Erythroblast (primary cell): Measurements from ENCODE around the gene OBSCN.
"Not testable (repeated sequence)": the region's sequence is repeated elsewhere in the genome, so short reads cannot be mapped to it uniquely, and the experiment has no call there.

Source experiments
- DNase-seq, 2 experiments: peaks; one replicate each; lab custom pipeline; 2025; lab: John Stamatoyannopoulos, UW
- GATA1 ChIP-seq: IDR thresholded peaks from 2 replicates; pipeline ENCODE4 v1.6.1; 2011; ENCODE audit warnings: low read depth, mild to moderate bottlenecking, control low read depth, low read length, moderate library complexity
- POLR2A ChIP-seq: IDR thresholded peaks from 2 replicates; pipeline ENCODE4 v1.6.1; 2011; ENCODE audit warnings: mild to moderate bottlenecking, low read length

The OBSCN gene

DNA sequence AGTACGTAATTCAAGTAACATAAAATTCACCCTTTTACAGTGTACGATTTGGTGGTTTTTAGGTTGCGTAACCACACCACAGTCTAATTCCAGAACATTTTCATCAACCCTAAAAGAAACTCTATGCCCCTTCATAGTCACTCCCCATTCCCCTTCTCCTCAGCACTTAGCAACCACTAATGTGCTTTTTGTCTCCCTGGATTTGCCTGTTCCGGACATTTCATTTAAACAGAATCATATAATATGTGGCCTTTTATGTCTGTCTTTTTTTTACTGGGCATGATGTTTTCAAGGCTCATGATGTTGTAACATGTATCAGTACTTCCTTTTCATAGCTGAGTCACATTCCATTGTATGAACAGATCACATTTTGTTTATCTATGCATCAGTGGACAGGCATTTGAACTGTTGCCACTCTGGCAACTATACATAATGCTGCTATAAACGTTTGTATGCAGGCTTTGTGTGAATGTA lies 20.8 kb downstream of the OBSCN start:
- TF ChIP-seq POLR2A (no peak), GATA1 (no peak)
- DNase-seq = no peak

DNA sequence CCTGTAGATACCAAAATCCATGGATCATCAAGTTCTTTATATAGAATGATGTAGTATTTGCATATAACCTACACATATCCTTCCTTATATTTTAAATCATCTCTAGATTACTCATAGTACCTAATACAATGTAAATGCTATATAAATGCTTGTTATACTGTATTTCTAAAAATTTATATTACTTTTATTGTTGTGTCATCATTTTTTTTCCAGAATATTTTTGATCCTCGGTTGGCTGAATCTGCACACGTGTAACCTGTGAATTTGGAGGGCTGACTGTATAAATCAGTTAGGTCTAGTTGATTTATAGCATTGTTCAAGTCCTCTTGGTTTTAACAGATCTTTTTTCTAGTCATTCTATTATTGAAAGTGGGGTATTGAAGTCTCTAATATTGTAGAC lies 23.3 kb downstream of the OBSCN start:
- TF ChIP-seq GATA1 = no peak
- TF ChIP-seq POLR2A = no peak
- DNase-seq = no peak

DNA sequence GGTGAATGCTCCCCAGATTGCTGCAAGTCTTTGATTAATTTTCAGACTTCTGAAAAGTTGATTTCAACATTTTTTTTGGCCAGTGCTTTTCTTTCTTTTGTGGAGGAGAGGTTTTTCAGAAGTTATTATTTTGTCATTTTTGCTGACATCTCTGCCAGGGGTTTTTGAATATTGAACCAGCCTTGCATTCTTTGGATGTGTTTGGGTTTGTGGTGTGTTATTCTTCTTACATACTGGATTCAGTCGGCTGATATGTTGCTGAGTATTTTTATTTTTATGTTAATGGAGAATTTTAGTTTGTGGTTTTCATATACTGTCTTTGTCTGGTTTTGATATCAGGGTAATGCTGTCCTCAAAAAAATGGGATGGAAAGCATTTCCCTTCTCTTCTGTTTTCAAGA lies 25.3 kb downstream of the OBSCN start:
- no peak for DNase-seq
- TF ChIP-seq GATA1 (no peak), POLR2A (no peak)

DNA sequence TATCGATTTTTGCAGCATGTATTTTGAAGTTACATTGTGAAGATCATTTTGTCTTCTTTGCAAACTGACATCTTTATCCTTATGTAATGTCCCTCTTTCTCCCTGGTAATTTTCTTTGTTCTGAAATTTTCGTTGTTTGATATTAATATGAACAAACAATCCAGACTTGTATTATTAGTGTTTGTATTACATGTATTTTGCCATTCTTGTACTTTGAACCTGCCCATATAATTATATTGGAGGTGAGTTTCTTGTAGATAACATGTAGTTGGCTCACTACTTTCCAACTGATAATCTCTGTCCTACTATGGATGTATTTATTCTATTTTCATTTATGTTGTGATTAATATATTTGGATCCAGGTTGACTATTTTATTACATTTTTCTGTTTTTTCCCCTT lies 27.1 kb downstream of the OBSCN start:
- TF ChIP-seq GATA1 = no peak
- TF ChIP-seq POLR2A = no peak
- no peak for DNase-seq

- DNase-seq = peak; percentile 52 to 57
- no peak for TF ChIP-seq GATA1
- TF ChIP-seq POLR2A = no peak
Measured at GRCh38 chr1:228236744-228237143, 28.9 kb downstream of the OBSCN start.

DNA sequence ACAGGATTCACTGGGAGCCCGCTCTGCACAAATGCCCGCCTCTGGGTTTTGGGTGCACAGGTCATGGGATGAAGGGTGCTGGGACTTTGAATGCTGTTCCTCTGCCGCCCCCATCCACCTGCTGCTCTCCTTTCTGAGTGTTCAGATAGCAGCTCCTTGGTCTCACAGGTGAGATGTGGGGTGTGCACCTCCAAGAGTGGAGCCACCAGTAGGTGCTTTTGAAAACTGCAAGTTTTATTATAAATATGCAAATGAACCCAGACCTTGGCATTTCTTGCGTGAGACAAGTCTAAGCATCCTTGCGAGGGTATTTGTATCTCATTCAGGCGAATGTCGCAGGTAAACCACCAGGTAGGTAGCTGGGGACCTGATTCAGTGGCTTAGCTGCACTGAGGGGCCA lies 30.2 kb downstream of the OBSCN start:
- no peak for TF ChIP-seq POLR2A
- no peak for TF ChIP-seq GATA1
- no peak for DNase-seq

DNA sequence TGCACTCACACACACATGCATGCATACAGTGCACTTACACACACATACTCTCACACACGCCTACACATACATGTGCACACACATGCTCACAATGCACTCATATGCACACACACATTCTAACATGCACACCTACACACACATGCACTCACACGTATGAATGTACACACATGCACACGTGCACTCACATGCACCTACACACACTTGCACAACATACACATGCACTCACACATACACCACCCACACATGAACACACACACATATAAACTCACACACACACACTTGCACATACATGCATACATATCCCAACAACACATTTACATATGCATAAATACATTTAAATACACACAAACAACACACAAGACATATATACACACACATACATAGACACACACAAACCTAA lies 30.6 kb downstream of the OBSCN start:
- no peak for DNase-seq
- TF ChIP-seq POLR2A = no peak
- no peak for TF ChIP-seq GATA1

DNA sequence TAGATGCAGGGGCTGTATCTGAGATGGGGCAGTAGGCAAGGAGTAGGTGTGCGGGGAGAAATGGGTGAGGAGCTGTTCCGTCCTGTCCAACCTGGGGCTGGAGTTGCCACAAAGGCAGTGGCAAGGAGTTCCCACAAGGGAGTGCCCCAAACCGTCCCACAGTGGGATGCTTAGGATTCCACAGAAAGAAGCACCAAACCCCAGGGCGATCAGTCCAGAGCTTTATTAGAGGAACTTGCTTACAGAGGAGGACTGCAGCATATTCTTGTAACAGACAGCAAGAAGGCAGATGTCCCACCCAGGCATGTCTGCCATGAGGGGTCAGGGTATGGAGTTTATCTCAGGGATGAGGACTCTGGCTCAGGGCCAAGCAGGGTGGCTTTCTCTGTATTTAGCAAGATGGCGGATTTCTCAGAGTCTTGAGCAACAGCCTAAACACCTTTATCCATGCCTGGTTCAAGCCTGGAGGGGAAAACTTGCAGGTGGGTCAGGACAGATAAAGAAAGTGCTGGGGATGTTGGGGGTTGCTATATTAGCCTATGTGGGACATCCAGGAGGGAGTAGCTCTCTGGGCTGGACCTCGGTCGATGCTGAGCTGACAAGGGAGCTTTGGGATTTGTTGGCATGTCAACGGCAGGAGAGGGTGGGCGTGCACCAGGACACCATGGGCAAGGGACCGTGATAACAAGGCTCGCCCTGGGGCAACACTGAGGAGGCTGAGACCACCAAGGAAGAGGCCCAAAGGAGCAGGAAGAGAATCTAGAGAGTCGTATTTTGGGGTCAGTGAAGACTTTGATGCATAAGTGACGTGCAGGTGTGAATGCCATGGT lies 32.8 kb downstream of the OBSCN start:
- no peak for DNase-seq
- TF ChIP-seq GATA1 = no peak
- TF ChIP-seq POLR2A = no peak

DNA sequence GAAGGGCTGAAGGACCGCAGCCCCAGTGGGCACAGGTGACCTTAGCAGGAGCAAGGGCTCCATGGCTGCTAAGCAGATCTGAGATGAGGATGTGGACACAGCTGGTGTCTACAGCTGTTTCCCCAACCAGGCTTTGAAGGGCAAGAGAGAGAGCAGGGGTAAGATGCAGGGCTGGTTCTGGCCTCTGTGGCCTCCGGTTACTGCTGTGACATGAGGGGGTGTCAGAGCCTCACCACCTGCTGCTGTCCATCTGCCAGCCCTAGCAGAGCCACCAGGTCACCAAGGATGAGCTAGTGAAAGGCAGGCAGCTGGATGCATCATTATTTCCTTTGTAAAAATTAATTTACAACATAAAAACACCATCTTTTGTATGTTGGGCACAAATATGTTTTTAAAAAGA lies 33.4 kb downstream of the OBSCN start:
- no peak for TF ChIP-seq POLR2A
- no peak for TF ChIP-seq GATA1
- DNase-seq = no peak

DNA sequence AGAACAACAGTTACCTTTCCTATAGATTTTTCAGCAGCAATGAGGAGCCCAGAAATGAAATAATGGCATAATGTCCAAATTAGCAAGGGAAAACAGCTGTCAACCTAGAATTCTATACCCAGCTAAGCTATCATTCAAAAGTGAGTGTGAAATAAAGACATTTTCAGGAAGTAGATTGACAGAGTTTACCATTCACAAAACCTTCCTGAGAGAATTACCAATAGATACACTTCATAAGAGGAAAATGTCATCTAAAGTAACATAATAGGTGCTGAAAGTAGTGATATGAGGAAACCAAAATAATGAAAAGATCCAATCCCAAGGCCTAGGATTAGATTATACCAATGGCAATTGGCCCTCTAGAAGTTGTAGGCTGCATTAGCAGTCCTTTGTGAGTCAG lies 34.6 kb downstream of the OBSCN start:
- TF ChIP-seq GATA1 (no peak), POLR2A (no peak)
- peak in 1 of 2 experiments; percentile 9 for DNase-seq

GRCh38 chr1:228243093-228243492 lies 35.2 kb downstream of the OBSCN start:
- TF ChIP-seq POLR2A (no peak), GATA1 (no peak)
- DNase-seq = no peak

- DNase-seq = not testable (repeated sequence)
Measured at GRCh38 chr1:228243989-228244388, 36.1 kb downstream of the OBSCN start.

- TF ChIP-seq POLR2A (no peak), GATA1 (no peak)
- no peak for DNase-seq
Measured at GRCh38 chr1:228245111-228245510, 37.3 kb downstream of the OBSCN start.

- DNase-seq = no peak
- TF ChIP-seq POLR2A (no peak), GATA1 (no peak)
Measured at GRCh38 chr1:228246216-228246900, 38.5 kb downstream of the OBSCN start.
